GM18520 (cell line): Measurements from ENCODE around the gene TBXAS1.

ENCODE experiments used
- ATAC-seq: cut with Tn5 transposase; IDR thresholded peaks from one replicate; pipeline ENCODE4 v1.9.1; 2021; ENCODE audit not compliant: unreplicated experiment

TBXAS1 gene

GRCh38 chr7:139942636-139943035 lies 113.6 kb downstream of the TBXAS1 start:
- ATAC-seq: no peak

GRCh38 chr7:139943401-139943800 lies 114.3 kb downstream of the TBXAS1 start:
- no peak for ATAC-seq

DNA sequence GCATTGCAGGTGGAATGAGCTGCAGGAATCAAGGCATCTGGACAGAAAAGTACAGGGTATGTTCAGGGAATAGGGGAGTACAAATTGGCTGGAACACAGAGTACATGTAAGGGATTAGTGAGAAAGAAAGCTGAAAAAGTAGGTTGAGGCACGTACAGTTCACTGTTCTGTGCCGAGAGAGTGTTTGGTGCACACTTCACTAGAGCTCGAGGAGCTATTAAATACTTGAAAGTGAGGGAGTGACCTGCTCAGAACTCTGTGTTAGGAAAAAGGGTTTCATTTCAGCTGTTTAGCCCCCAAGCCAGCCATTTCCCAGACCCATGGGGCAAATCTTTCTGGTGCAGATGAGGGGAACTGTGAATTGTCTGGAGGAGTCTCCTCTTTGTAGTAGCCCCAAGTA lies 115.2 kb downstream of the TBXAS1 start:
- ATAC-seq: no peak

DNA sequence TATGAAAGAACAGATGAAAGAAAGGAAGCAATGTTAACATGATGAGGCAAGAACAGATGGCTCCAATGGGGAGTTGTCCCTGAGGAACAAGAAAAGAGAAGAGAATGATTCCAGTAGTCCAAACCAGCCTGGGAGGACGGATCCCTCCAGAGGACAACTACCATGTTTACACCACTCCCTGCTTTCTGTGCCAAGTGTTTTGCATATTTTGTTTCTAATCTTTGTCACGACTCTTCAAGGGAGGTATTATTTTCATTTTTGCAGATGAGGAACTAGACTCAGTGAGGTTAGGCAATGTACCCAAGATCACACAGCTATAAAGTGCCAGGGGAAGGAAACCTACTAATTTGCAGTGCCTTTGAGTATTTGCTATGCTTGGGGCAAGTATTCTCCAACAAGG lies 117.5 kb downstream of the TBXAS1 start:
- no peak for ATAC-seq

- ATAC-seq: no peak
Measured at GRCh38 chr7:139947021-139947420, 118.0 kb downstream of the TBXAS1 start.

- no peak for ATAC-seq
Measured at GRCh38 chr7:139948167-139948566, 119.1 kb downstream of the TBXAS1 start.

- ATAC-seq: no peak
Measured at GRCh38 chr7:139948587-139949335, 119.7 kb downstream of the TBXAS1 start.

GRCh38 chr7:139949629-139950028 lies 120.6 kb downstream of the TBXAS1 start:
- ATAC-seq: no peak

- ATAC-seq: no peak
Measured at GRCh38 chr7:139950881-139951525, 121.9 kb downstream of the TBXAS1 start.

DNA sequence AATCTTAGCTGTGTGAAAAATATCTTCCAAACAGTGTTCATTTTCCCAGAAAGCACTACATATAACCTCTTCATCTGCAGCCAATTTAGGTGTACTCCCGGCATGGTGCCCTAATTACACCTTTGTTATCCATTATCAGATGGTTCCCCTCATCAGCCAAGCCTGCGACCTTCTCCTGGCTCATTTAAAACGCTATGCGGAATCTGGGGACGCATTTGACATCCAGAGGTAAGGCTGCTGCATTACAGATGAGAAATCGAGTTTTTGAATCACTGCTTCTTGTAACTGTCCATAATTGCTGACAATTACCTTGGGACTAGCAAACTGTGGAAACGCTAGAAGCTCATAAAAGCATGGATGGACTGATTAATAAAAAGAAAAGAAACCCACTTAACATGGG lies 124.2 kb downstream of the TBXAS1 start:
- no peak for ATAC-seq

- ATAC-seq: no peak
Measured at GRCh38 chr7:139955109-139955820, 126.2 kb downstream of the TBXAS1 start.

DNA sequence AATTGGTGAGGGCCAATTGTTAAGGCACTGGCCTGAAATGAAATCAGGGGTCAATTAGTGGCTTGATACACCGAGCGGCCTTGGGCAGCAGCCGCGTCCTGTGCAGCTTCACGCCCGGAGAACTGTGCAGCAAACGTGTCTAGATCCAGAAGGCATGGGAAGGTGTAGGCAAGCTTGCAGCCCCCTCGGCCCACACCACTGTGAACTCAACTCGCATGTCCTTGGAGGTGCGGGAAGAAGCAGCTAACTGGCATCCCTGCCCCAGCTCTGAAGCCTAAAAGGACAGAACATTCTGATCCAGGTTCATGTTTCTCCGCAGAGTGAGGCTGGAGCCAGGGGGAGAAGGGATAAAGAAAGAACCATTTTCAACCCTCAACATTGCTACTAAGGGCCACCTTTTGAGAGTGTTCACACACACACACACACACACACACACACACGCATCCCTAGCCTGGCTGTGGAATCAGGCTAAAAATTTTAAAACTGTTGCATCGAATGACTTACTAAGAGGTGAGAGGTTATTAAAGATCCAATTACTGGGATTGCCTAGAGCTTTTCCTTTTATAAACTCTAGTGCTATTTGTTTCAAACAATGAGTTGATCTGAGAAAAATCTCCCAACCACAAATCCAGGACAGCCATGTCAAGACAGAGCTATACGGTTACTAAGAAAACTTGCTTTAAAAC lies 129.7 kb downstream of the TBXAS1 start:
- no peak for ATAC-seq

GRCh38 chr7:139959285-139959628 lies 130.2 kb downstream of the TBXAS1 start:
- no peak for ATAC-seq

DNA sequence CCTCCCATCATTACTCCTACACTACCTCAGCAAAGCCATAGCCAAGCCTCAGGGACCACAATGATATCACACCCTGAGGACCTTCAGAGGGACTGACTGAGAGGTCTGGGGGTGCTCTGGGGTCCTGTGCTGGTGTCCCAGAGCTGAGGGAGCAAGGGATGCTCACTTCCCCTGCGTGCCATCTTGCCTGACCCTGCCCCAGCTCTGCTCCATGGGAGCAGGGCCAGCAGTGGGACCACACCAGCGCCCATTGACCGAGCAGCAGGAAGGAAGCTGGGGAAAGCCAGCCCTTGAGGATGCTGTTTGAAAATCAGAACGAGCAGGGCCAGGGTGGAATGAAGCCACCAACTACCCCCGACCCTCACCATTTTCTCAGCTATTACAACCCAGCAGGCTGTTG lies 130.7 kb downstream of the TBXAS1 start:
- no peak for ATAC-seq

DNA sequence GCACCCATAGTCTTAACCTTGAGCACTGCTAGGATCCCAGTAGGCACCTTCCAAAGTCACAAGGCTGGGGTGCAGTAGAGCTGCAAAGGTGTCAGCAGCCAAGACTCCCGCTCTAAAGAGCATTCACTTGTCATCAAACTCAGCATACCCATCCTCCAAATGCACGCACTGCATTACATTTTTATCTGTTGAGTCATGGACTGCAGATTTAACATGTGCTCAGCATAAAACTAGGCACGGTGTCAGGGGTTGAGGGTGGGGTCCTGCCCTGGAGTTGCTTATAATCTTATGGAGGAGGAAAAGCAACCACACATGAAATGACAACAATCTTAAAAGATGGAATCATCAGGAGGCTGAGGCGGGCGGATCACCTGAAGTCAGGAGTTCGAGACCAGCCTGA lies 131.1 kb downstream of the TBXAS1 start:
- ATAC-seq: no peak

DNA sequence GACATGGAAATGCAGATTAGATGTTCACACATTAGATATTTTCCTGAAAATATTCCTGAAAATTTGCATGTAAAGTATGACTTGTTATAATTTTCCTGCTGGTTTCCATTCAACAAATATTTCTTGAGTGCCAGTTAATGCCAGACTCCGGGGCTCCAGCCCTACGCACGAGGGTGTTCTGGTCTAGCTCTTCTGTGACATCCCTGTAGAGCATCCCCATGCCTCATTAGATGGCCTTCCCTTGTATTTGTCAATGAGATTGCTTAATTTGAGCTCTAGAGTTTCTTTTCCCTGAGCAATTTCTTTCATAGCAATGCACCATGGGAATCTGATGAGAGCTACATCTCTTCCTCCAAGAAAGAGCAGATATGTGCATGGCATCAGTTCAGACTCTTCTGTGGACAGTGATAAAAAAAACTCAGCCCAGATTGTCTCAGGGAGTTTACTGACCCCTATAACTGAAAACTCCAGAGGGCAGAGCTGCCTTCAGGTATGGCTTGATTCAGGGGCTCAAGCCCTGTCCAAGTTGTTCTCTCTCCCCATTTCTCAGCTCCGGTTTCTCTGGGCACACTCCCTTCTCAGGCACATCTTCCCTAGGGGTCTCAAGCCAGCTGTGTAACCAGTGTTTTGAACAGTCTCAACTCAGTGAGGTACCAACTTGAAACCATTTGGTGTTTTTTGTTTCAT lies 137.0 kb downstream of the TBXAS1 start:
- no peak for ATAC-seq

GRCh38 chr7:139966949-139967348 lies 137.9 kb downstream of the TBXAS1 start:
- ATAC-seq: no peak

- no peak for ATAC-seq
Measured at GRCh38 chr7:139968931-139969330, 139.9 kb downstream of the TBXAS1 start.

DNA sequence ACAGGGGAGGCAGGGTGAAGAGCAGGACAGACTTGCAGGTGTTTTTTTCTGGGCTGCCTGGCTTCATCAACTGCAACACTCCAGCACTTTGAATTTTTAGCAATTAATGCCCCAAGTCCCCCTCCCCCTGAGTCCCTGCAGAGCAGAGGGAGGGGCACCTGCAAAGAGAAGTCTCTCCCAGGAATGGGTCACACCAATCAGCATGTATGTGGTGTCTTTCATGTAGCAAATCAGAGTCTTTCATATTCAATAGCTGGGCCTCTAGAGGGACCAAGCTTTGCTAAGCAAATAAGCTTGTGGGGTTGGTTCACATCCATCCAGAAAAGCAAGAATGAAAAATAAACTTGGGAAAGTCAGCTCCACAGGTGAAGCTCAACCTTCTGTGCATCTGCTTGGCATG lies 143.0 kb downstream of the TBXAS1 start:
- no peak for ATAC-seq

GRCh38 chr7:139973101-139974050 lies 144.3 kb downstream of the TBXAS1 start:
- ATAC-seq: no peak
